UCSD-AML1 (cell line): ENCODE data around the gene KIAA0930.

Experiments
- DNase-seq: peaks from one replicate; lab custom pipeline; 2025; ENCODE audit not compliant: unreplicated experiment; lab: John Stamatoyannopoulos, UW

The KIAA0930 gene

DNA sequence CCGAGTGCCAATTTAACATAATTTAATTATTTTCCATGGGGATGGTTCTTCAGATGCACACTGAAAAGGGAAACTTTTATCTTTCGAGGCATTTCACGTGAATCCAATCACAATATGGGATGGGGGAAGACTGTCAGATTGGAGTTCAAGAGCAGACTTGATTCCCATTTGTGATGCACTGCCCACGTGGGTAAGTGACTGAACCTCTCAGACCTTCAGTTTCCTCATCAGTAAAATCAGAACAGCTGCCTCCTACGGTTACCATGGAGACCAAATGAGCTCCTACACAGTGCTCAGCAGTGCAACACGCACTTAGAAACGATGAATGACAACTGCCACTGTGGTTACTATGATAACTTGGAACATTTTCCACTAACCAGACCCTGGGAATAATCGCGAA, 21.7 kb downstream of the KIAA0930 start:
- DNase-seq = no peak

DNA sequence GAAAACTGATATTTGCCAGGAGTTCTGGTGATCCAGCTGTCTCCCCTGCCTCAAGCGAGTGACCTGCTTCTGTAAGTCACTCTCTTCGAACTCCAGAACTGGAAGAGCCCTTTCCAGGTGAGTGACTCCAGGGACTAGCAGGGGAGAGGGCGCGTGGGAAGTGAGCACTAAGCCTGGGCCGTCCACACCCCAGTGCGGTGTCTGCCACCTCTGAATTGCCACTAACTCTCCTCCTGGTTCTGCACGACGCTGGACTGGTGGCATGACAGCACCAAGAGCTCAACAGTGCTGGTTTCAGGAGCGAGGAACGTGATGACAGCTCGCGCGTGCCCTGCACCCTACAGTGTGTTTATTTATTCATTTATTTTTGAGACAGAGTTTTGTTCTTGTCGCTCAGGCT, 22.9 kb downstream of the KIAA0930 start:
- no peak for DNase-seq

DNA sequence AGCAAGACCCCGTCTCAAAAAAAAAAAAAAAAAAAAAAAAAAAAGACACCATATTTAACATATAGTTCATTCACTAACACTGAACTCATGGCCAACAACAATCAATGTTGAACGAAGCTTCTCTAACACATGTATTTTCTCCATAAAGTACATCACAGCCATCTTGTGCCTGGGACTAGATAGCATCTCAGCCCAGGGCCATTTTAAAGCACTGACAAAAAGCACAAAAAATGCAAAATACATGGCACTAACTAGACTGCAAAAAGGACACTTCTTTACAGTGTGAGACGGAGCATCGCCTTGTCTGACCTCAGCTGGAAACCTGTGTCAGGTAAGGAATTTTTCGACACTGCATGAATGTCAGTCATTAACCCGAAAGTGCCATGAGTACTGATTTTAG, 23.3 kb downstream of the KIAA0930 start:
- DNase-seq = no peak

DNA sequence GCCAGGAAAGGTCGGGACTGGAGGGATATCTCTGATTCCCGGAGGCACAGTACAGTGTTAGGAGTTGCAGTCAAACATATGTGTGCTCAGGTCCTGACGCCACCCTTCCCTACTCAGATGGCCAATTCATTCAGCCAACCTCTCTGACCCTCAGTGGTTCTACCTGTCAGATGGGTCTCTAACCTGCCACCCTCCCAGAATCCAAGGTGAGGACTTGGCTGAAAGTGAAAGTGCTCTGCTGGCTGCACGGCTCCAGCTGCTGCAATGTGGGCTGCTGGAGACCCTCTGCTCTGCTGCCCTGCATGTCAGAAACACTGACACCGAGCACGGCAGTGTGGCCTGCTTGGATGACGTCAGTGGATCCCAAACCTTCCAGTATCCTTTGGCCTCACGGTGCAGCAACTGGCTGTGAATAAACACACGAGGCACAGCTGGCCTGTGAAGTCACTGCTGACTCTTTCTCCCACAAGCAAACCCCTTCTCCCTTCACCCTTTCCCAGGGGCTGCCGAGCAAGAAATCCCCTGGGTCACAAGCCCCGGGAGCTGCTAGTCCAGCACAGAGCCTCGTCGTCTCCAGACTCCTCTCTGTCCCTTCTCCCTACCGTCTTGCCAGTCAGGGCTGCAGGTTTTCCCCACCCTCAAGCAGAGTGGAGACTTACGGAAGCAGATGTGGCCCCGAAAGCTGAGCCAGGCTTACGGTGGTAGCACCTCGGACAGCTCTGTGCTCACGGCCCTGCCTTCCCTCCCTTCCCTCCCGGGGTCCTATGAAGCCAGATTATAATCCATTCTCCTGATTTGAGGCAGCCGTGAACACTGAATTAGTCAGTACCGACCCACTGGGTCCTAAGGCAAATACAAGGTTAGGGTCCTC, 24.3 kb downstream of the KIAA0930 start:
- DNase-seq = no peak

DNA sequence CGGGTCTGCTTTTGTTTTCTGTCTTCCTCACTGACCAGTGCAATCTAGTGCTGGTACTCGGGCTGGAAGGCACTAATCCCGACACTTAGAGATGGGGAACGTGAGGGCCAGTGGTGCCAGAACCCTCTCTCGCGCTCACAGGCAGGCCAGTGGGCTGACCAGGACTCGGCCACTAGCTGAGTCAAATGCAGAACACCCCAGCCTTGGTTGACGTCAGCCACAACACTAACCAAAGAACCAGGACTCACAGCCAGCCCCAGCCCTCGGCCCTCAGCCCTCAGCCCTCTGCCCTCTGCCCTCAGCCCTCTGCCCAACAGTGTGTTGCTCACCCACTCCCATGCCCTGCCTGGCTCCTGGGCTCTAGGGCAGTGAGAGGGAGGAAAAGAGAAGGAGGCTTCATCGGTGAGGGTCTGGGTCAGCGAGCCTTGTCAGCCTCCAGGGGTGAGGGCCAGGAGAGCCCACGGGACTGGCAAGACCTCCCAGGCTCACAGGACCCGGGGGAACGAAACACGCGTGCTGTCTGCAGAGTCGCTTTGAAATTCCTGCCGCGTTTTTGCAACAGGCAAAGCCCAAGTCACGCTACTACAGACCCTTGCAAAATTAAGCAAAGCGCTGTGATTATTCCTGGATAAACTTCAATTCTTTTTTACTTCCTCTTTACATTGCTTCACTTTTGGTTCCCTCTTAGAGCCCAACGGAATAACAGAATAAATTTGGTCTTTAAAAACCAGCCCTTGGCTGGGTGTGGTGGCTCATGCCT, 27.5 kb downstream of the KIAA0930 start:
- DNase-seq = no peak

DNA sequence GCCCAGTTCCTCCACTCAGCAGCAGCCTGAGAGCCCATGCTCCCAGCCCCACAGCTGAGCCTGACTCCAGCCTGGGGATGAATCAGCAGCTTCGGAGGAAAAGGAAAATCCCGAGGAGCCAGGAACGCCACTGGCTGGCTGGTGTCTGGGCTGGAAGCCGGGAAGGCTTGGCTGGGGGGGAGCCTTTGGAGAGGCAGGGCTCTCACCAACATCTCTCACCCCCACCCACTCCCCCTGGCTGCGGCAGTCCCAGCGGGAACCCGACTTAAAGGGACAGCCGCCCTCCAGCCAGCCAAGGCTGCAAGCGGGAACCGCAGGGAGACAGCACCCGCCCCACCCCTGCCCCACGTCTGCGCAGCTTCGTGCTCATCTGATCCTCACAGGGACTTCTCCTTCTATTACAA, 28.4 kb downstream of the KIAA0930 start:
- DNase-seq = no peak

DNA sequence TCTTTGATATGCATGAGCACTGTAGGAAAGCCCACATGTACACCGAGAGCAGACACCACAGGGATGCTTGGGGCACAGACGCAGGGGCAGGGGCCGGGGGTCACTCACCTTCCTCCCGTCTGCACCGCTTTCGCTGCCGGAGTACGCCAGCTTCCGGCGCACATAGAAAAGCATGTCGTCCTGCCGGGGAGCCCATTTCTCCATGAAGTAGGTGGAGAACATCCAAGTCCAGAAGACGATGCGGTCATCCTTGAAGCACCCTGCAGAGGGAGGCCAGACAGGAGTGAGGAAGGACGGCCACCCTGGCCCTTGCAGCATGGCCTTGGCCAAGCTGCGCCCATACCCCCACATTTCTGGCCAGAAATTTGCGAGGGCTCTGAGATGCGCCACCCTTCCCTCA, 28.8 kb downstream of the KIAA0930 start:
- DNase-seq = no peak

DNA sequence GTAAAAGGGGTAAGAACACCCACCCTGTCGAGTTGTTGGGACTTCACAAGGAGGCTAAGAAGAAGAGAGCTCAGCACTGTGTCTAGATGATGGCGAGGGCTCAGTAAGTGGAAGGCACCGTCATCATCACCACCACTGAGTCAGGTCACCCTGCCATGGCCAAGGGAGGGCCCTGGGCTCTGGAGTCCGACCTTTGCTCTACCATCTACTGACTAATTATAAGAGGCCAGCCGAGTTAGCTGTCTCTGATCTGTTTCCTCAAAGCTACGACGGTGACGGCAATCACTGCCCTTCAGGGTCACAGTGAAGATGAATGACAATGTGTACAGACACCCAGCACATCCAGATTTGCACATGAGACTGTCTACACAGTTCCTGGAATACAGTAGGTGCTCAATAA, 29.3 kb downstream of the KIAA0930 start:
- no peak for DNase-seq

DNA sequence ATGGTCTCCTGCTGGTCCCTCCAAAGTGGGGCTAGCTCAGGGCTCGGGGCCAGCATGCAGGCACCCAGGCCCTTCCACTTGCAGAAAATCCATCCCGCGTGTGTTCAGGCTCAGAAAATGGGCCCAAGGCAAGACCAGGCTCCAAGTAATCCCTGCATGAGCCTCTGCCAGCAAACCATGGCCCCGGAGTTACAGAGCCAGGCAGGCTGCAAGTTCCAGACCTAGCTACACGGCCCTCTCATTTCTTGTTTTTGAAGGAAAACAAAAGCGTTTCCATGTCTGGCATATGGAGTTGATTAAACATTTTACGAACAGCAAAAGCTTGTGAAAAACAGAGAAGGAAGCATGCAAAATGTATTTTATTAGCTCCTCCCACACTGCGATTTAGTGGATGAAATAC, 29.7 kb downstream of the KIAA0930 start:
- DNase-seq = no peak

DNA sequence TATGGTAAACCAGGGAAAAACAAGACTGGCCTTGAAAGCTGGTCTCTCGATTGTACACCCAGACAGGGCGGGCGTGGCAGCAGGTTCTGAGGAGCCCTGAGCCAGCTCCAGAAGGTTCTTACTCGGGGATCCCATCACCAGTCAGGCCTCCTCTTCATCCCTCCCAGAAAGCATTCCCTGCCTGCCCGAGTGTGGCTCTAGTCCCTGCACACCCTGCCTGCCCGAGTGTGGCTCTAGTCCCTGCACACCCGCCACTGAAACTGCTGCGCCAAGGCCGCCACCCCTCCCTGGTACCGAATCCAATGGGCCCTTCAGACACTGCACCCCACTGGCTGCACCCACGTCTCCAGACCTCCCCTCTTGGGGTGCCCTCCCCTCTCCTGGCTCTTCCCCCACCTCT, 30.1 kb downstream of the KIAA0930 start:
- no peak for DNase-seq

DNA sequence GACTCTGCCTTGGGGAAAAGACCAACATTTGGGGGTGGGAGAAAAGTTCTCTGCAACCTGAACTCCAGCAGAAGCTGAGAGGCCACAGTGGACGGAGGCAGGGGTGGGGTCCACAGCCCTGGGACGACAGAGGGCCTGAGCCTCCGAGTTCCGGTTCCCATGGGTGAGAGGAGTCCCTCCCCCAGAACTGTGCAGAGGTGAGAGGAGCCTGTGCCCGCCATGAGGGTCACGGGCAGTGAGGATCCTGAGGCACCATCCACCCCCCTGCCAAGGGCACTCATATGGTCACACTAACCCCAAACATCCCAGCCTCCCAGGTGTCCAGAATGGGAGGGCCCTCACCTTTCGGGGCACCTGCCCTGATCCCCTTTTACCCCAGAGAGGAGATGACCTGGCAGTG, 30.5 kb downstream of the KIAA0930 start:
- DNase-seq = no peak

DNA sequence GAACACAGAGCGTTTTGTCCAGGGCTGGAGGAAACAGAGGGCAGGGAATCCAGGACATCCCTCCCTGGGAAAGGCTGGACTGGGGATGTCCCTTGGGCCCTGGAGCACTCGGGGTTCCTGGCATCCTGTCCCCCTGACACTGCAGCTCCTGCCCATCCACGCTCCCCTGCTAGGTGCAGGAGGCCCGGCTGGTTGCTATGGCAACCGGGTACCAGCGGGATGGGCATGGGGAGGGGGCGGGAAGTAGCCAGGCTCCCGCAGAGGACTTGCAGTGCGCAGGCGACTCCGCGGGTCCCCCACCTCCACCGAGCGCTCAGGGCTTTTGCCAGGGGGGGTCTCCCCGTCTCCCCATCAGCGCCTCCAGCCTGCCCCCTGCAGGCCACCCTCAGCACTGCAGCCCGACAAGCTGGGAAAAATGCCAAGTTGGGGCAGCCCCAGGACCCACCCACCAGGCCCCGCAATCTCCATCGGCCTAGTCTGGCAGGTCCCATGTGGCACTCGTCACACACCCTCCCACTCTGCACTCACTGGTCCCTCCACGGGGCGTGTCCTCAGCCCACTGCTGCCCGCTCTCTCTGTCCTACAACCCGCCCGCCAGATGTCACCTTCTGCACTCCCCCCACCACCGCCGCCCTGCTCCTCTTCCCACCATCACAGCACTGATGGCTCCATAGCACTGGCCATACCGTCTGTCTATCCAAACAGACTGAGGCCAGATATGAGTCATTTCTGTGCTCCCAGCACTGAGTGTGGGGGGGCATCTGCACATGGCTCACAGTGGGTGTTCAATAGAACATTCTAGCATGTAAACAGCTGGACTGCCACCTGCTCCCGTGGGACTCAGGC, 31.5 kb downstream of the KIAA0930 start:
- no peak for DNase-seq

DNA sequence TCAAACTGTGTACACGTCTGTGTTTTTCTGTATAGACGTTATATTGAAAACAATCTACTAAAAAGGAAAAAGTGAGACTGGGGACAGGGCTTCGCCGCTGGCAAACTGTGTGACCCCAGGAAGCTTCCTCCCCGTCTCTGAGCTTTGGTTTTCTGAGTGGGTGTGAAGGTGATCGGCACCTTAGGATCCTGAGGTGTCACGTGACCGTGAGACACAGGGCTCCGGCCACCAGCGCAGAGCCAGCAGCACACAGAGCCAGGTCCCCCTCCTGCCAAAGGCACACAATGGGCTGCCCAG, 32.0 kb downstream of the KIAA0930 start:
- DNase-seq = no peak

DNA sequence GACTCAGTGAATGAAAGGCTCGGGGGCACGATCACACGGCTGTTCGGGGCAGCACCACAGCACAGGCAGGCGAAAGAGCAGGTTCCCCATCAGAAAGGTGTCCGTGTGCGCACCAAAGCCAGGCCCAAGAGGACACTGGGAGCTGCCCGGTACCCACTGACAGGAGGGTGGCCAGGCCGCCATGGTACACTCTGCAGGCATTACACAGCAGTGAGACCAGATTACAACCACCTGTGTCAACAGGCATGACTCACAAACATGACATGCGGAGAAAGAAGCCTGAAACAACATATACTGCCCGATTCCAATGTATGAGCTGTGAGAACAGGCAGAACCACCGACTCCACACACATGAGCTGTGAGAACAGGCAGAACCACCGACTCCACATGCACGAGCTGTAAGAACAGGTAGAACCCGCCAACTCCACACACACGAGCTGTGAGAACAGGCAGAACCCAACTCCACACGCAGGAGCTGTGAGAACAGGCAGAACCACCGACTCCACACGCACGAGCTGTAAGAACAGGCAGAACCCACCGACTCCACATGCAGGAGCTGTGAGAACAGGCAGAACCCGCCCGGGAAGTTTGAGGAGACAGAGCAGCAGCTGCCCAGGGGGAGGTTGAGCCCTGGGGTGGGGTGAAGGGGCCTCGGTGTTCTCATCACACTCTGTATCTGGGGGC, 32.6 kb downstream of the KIAA0930 start:
- no peak for DNase-seq

DNA sequence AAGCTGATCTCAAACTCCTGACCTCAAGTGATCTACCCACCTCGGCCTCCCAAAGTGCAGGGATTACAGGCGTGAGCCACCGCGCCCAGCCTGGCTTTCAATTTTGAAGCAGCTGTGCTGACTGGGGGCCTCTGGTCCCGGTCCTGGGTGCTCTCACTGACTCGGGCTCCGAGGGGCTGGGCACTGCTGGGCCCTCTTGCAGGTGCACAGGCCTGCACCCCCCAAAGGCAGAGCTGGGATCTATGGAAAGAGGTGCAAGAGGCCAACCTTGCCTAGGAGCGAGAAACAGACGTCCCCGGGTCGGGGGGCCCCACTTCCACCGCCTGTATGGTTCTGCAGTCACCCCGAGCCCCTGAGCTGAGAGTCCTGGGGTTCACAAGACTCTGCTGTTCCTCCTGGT, 33.2 kb downstream of the KIAA0930 start:
- DNase-seq = no peak

DNA sequence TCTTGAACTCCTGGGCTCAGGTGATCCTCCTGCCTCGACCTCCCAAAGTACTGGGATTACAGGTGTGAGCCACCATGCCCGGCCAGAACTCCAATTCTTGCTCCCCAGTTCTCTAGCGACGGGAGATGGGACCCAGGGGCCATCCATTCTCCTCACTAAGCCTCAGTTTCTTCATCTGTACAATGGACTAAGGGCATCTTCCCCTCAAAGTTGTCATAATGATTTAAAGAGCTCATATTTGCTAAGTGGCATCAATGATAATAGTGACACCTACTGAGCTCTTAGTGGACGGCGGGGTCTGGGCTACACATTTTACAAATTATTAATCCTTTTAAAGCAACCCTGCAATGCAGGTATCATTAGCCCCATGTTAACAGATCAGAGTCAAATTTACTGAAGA, 34.5 kb downstream of the KIAA0930 start:
- DNase-seq = no peak

DNA sequence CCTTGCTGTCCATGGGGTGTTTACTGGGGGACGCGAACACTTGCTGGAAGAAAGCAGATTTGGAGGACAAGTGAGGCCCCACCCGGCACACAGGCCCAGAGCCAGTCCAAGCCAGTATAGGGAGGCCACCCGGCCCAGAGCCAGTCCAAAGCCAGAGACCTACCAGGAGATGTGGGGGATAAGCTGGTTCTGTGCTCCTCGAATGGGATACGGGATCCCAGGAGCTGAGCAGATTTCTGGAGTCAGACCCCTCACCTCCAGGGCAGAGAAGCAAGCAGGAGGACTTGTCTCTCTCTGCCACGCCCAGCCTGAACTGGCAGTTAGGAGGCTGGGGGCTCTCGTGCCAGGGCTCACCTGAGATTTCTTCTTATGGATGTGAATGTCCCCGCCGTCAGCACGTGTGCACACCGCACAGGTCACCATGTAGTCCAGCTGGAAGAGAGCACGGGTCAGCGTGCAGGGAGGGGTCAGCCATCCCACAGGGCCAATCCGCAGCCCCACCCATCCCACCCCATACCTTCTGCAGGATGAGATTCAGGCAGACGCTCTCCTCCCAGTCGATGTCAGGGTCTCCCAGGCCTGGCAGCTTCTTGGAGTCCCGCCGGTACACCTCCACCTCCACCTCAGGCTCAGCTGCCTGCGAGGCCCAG, 35.3 kb downstream of the KIAA0930 start:
- DNase-seq = no peak

DNA sequence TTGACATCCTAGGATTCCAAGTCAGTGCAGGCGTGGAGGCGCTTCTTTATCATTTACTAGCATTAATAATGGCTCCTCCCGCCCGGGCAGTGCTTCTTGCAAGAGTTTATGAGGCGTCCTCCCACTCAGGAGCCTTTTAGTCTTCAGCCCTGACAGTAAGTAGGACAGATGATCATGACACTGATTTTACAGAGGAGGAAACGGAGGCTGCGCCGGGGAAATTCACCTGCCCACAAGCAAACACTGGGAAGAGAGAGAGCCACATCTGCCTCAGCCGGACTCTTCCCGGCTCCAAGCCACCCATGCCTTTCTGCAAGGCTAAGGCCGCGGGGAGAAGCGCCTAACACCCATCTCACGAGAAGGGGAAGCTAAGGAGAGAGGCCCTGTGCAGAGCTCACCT, 35.9 kb downstream of the KIAA0930 start:
- no peak for DNase-seq

DNA sequence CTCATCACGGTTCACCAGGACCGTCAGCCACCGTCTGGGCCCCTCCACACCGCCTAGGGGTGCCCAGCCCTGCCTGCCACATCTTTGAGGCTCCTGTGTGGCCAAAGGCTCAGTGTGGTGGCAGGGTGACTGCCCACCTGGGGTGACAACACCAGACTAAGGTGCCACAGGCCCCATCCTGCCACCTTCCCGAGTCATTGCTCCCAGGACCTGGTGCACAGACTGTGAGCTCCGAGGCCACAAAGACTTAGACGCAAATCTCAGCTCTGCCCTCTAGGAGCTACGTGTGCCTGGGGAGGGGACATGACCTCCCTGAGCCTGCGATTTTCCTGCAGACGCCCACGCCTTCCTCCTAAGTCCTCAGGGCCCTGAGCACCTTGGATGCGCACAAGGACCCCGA, 36.5 kb downstream of the KIAA0930 start:
- no peak for DNase-seq

DNA sequence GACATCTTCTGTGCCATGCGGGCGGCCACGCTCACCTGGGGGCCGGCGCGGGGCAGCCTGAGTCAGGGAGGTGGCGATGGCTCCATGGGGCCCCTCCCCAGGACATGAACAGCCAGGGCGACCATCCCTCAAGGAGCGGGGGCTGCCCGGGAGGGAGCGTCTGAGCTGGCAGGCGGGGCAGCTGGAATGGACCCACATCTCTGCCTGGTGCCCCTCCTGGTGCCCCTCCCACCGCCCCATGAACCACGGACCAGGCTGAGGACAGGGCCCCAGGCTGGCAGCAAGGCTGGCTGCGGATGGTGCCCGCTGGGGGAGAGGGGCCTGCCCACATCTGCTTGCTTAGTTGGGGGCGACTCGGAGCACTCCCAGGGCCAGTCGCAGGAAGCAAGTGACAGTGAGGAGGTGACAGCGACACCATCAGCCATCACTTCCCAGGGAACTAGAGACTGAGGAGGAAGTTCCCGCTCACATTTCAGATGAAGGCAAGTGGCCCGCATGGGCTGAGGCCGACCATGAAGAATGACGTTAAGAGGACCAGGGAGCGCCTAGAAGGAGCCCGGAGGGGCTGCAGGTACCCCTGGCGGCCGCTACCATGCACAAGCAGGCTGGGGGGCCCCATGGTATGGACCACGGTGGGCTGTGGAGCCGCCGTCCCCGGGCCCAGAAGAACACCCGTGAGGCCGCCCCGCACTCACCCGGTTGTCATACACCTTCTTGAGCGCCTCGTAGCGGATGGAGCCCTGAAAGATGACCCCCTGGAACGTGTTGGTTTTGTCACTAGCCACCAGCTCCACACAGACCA, 37.3 kb downstream of the KIAA0930 start:
- no peak for DNase-seq
